Melanocyte of skin (primary cell): ENCODE data around the gene SEMA3A. TPM values are rescaled to one million over a fixed set of nuclear protein-coding genes. Genes with fewer than 3 reads are reported as not detected.

Source experiments
- total RNA-seq, 2 donors: library from RNA; depleted of rRNA; stranded (reverse); fragments of >200 nt; gene quantifications; 2 replicates each; pipeline ENCODE4 v1.2.3, GENCODE V29; 2012

Gene SEMA3A
- total RNA-seq: 1 to 10 TPM; 1.3 to 2.8 TPM

DNA sequence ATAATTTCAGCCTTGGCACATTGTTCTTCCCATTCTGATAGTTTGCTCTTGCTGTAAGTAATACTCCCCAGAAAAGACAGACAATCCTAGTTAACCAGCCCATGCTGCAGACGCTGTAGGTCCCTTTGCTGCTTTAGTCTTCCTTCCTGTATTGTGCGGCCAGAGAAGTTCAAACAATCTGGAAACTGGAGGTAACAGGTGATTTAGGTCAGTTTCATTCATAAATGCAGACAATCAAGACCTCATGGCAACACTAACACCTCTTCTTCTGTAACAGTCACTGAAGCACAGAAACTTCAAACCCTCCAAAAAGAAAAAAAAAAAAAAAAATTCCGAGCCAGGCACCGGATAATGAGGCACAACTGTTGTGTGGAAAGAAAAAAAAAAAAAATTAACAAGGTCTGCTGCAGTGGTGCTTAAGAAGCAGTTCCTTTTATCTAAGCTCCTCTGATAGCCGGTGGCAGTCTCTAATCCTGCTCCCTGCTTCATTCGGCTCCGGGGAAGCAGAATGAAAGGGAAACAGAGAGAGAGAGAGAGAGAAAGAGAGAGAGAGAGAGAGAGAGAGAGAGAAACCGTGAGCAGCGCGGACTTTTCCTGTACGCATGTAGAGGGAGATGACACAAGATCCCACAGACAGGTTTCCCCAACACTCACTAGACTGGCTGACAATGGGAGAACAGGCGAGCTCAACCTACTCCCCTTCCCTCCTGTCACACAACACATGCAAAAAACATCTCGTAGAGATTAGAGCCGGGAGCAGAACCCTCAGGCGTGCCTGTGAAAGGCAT lies at the start of gene SEMA3A:
Gene SEMA3A (minus strand): TSS at position 306 of the 788 bp plus-strand sequence. CDS start 203 bp downstream, at position 103.

